NCI-H146 treated with DMSO at 0.1 percent for 48 hours (cell line): ENCODE results near the gene ZNRD2.
"Not testable (repeated sequence)": the region's sequence is repeated elsewhere in the genome, so short reads cannot be mapped to it uniquely, and the experiment has no call there.

ENCODE experiments used
- DNase-seq: peaks from one replicate; lab custom pipeline; 2025; ENCODE audit not compliant: unreplicated experiment; lab: John Stamatoyannopoulos, UW

ZNRD2 gene

DNA sequence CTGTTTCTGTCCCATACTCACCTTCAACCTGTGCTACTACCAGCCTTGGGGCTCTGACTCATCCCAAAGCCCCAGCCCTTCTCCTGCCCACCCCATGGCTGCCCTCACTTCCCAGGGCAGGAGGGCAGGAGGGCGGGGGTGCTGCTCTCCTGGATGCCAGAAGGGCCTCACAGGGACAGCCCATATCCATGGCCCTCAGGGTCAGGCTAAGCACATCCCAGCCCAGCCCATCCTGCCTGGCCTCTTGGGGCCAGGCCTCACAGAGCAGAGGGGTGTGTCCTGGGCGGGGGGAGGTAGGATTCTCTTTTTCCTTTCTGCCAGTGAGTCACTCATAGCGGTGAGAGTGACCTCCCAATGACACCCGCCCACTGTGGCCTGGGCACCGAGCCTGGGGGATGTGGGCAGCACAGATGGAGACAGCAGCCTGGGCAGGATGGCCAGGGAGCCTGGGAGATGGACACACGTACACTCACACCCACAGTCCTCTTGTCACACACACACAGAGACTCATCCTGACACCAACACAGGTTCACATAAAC, 14.5 kb upstream of the ZNRD2 start:
- no peak for DNase-seq

DNA sequence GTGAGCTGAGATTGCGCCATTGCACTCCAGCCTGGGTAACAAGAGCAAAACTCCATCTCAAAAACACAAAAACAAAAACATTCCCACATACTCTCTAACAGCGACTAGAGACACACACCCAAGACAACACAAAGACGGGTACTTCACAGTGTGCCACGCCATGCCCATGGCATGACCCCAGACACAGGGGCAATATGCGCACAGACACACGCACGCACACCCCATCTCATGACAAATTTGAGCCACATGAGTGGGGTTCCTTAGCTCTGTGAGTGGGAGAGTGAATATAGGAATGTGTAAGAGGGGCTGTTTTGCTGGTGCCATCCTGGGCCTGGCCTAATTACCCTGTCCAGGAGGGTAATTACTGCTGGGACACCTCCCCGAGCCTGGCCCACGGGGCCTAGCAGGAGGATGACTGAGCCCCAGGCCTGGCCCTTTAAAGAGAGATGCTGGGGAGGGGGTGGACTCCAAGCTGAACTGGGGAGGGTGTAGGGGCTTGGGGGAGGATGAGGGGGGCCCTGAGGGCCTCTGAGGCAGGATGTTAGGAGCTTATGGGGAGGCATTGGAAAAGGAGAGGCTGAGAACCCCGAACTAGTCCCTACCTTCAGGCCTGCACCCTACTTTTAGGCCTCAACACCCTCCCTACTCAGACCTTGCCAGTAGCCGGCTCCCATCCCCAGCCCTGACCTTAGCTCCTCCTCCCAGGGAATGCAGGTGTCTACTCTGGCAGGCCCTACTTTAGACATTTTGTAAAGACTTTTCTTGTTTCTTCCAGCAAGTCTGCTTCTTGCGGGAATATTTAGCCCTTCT, 13.6 kb upstream of the ZNRD2 start:
- DNase-seq: no peak

DNA sequence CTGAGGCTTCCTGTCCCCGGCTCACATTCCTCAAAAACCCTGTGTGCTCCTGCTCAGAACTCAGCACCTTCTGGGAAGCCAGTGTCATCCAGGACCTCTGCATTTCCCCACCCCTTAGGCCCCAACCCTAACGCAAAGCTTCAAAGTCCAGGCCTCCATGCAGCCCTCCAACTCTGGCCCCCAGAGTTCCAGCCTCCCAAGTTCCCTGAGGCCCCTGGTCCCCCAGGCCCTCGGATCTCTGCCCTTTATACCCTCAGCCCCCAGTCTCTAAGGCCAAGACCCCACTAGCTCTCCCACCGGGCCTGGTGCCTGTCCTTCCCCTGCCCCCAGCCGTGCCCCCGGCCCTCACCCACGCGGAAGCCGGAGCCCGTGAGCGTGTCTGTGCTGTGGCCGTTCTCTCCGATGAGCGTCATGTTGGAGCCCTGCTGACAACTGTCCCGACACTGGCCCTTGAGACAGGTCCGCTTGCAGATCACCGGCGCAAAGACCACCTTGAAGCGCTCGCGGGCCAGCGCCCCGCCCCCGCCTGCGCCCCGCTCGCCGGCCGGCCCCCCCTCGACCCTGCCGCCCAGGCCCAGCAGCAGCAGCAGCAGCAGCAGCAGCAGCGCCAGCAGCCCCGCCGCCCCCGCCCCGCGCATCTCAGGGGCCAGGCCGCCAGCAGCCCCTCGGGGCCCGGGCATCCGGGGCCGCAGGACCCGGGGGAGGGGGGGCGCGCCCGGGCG, 12.8 kb upstream of the ZNRD2 start:
- no peak for DNase-seq

DNA sequence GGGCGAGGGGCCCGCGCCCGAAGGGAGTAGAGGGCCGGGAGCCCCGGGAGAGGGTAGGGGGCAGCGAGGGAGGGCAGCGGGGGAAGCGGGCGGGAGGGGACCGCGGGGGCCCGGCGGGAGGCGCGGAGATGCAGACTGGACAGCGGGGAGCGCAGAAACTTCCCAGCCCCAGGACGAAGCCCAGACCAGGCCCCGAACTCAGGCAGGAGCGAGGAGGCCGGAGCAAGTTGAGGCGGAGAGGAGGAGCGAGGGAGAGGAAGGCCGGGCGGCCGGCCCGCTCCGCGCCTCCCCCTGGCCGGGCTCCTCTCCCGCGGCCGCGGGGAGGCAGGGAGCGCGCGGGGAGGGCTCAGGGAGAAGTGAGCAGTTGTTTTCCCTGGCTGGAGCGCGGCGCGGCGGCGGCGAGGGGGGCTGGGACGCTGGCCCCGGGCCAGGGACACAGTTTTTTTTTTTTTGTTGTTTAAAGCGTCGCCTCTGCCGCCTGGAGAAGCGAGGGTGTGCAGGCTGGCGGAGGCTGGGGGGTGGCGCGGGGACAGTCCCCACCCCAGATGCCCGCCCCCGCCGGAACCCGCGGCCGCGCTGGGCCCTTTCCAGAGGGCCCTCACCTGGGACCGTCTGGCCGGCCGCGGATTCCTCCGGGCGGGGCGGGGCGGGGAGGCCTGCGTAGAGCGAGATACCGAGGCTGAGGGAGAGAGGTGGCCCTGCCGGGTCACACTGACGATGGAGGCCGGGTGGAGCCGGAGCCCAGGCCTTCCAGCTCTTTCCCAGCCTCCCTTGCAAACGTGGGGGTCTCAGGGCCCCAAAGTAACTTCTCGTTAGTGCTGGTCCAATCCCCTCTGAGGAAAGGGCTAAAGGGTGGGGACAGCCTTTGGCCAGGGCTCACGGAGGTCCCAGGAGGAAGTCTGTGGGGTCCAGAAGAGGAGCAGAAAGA, 12.0 kb upstream of the ZNRD2 start, which contains the start of gene LTBP3:
LTBP3 (minus strand) TSS at position 358 of the 928 bp plus-strand sequence. CDS start 400 bp downstream, outside the sequence.
- DNase-seq: peak; percentile 52

DNA sequence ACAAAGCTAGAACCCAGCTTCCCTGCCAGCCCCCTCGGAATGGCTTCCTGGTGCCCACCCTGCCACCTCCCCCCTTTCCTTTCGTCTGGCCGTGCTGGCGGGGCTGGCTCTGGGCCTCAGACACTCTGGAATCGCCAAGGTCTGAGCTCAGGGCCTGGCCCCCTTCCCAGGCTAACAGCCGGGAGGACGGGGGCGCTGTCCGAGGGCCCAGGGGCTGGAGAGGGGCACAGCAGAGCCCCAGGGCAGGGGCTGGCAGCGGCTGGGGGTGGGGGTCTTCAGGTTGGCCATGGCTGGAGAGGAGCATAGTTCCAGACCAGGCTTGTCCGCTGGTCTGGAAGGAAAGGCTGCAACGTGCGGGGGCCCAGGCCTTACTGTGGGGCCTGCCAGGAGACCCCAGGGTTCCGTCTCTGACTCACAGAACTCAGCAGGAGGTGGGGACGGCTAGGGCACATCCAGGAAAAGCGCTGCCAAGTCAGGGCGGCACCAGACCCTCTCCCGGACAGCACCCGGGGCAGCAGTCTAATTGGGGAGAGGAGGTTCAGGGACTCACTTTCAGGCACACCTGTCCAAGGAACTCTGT, 11.3 kb upstream of the ZNRD2 start:
- DNase-seq: no peak

DNA sequence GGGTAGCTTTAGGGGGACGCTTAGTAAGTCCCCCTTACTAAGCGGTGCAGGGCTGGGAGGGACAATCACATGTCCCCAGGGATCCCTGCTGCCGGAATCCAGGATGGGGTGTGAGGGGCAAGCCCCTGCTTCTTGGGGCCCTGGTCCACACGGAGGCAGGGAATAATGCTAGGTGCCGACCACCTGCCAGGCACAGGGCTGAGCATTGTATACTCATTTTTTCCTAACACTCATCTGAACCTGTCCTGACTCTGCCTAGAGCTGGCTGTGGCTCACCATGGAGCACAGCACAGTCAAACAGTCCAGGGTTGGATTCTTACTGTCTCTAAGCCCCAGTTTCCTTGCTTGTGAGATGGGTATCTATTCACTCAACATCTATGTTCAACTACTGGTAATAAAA, 10.7 kb upstream of the ZNRD2 start:
- no peak for DNase-seq

DNA sequence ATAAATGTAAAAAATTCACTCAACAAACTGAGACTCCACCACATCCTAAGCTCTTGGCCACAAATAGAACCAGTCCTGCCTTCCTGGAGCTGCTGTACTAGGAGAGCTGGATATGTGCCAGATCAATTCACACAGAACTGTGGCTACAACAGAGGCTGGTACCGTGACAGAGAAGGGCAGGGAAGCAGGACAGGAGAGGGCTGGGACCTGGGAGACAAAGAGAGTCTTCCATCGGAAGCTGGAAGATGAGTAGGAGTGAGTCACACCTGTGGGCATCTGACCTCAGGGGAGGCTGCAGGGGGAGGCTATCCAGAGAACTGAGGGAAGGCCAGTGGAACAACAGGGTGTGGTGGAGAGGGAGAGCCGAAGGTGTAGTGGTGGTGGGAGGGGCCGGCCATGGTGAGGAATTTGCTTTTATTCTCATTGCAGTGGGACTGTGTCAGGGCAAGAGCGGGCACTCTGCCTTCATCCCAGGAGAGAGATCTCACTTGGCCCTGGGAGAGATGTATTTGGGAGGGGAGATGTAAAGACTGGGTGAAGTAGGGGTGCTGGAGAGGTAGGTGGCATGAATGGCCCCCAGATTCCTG, 10.2 kb upstream of the ZNRD2 start:
- DNase-seq: no peak

DNA sequence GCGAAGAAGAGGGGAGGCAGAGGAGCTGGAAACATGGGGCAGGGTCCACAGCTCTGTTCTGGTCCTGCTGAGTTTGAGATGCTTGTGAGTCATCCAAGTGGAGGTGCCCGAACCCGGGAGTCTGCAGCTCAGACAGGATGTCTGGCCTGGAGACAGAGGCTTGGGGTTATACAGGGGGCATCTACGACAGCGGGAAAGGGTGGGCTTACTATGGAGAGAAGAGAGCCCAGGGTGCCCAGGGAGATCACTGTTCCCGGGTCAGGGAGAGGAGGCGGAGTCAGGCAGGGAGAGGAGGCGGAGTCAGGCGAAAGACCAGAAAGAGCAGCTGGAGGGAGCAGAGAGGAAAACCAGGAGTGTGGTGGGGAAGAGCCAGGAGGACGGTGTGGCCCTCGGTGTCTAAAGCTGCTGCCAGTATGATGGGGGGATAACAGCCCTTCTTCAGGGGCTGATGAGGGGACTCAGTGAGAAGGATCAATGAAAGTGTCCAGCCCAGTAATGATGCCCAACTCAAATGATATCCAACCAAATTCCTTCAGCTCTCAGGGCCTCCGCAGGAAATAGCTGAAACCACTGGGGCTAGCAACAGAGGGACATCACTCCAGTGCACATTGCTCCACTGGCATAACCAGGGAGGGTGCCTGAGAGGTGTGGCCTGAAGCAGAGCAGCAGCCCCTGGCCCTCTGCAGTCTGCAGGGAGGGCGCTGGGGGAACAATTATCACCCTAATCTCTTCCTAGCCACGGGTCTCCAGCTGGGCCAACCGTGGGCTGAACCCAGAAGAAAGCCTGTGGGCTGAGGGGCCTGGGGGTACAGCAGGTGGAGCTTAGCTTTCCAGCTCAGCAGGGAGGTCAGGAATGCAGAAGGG, 9.5 kb upstream of the ZNRD2 start:
- peak; percentile 38 for DNase-seq

DNA sequence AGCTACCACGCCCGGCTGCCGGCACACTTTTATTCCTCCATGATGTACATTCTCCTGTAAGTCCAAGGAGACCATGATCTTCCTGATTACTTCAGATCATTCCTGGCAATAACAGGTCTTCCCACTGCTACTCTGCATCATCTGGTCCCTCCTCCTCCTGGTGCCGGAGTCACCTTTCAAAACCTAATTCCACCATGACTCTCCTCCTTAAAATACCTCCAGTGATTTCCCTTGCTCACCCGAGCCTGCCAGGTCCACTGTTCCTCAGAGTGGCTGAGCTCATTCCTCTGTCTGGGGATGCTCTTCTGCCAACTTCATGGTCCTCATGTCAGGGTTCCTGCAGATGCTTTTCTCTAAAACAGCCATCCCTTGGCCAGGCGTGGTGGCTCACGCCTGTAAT, 8.3 kb upstream of the ZNRD2 start:
- no peak for DNase-seq

DNA sequence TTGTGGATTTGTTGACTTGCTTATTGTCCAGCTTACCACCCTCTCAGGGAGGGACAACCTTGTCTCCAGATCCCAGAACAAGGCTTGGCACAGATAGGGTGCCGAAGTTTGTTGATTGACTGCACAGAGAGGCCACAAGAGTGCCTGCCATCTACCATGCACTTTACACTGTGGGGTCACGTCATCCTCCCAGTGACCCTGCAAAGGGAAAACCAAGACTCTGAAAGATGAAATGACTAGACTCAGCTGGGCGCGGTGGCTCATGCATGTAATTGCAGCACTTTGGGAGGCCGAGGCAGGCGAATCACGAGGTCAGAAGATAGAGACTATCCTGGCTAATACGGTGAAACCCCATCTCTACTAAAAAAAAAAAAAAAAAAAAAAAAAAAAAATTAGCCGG, 7.5 kb upstream of the ZNRD2 start:
- no peak for DNase-seq

DNA sequence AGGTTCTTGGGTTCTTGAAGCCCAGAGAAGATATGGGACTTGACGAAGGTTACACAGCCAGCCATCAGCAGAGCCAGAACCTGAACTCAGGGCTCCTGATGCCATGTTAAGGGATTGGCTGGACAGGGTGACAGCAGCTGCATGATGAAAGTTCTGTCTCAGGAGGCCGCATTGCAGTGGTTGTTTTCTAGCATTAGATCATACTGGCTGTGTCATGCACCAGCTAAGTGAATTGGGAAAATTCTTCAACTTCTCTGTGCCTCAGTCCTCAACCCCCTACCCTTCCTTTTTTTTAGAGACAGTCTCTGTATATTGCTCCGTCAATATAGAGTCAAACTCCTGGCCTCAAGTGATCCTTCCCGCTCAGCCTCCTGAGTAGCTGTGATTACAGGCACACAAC, 6.7 kb upstream of the ZNRD2 start:
- DNase-seq: no peak

DNA sequence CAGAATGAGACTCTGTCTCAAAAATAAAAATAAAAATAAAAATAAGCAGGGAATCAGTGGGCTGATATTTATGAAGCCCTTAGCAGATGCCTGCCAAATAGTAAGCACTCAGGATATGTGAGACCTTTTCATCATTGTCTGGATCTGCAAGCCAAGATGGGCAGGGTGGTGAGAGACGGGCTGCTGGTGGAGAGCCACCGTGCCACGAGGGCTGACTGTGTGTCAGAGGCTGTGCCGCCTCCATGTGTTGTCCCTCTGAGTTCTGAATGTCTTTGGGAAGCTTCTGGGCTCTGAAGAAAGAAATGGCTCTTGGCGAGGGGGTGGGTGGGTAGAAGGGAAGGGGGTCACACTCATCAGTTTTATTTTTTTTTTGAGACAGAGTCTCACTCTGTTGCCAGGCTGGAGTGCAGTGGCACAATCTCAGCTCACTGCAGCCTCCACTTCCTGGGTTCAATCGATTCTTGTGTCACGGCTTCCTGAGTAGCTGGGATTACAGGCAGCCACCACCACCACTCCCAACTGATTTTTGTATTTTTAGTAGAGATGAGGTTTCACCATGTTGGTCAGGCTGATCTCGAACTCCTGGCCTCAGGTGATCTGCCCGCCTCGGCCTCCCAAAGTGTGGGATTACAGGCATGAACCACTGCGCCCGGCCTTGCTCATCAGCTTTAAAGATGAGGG, 5.3 kb upstream of the ZNRD2 start:
- DNase-seq: not testable (repeated sequence)

DNA sequence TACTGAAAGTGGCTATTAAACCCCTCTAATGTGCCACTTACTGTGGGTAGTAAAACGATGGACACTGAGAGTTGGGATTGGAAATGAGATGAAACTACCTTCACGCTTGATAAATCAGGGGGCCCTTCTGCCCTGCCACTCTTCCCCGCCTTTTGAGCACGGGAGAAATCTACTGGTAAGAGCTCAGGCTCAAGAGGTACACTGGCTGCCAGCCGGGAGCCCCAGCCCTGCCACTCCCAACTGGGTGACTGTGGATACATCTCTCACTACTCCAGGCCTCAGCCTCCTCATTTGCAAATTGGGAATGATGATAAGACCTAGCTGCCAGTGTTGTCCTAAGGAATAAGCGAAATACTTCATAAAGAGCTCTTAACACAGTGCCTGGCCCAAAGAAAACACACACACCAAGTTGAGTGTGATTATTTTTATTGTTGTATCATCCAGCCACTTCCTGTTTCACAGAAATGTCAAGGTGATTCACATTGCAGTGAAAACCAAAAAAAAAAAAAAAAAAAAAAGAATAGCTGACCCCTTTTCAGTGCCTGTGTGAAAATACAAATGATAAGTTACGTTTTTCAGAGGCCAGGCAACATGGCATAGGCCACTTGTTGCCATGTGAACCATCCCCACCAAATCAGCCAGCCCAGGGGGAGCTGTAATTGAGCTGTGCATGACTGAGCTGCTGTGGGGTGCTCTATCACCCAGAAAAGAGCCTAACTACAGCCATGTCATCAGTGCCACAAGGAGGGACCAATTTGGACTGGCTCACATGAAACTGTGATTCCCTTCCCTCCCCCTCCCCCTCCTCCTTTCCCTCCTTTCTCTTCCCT, 4.4 kb upstream of the ZNRD2 start:
- no peak for DNase-seq

DNA sequence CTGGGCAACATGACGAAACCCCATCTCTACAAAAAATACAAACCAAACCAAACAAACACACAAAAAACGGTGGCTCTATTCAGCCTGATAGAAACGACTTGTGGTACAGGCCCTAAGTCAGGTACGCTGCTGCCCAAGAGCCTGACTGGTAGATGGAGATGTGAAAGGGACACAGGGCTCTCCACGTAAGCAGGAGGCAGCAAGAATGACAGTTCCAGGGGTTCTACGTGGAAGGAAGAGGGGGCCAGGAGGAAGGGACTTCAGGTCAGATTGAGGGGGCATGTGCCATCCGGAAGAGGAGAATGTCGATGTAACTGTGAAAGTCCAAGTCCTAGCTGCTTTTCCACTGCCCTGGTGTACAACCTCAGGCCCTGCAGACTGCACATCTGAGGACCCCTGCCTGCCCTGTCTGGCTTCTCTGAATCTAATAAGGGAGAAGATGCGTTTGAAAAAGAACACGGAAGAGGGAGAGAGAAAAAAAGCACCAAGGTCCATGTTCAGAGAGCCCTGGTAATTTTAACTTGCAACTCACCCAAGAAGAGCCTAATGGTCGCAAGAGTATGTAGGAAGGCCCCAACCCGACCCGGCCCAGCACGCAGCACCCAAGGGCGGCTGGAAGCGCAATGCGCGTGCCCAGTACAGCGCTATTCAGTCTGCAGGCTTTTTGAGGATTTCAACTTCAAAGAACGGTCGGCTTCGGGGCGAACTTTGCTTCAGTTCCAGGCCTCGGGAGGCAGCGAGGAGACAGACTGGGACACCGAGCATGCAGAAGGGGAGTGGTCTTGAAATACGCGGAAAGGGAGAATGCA, 909 bp upstream of the ZNRD2 start:
- DNase-seq: no peak

DNA sequence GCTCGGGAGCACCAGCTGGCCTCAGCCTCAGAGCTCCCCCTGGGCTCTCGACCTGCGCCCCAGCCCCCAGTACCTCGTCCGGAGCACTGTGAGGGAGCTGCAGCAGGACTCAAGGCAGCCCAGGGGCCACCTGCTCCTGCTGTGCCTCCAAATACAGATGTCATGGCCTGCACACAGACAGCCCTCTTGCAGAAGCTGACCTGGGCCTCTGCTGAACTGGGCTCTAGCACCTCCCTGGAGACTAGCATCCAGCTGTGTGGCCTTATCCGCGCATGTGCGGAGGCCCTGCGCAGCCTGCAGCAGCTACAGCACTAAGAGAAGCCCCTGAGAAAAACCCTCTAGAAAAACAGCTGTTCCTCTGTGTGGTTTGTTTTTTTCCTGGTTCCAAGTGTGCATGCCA, 1.1 kb downstream of the ZNRD2 start:
- DNase-seq: no peak

DNA sequence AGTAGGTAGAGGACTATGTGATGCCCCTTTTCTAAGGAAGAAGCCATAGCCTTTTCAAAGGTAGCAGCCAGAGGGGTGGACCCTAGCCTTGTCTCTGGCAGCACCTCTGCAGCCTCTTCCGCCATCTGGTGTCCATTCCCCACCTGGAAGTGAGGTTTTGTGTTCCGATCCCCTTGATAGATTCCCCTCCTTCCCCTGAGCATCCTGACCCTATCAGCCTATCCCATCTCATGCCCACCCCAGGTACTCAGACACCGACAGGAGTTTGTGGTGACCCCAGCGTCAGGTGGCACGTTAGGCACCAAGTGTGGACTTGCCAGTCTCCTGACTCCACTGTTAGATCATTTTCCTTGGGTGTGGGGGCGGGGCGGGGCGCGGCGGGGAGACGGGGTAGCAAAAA, 1.7 kb downstream of the ZNRD2 start:
- DNase-seq: peak; percentile 14

DNA sequence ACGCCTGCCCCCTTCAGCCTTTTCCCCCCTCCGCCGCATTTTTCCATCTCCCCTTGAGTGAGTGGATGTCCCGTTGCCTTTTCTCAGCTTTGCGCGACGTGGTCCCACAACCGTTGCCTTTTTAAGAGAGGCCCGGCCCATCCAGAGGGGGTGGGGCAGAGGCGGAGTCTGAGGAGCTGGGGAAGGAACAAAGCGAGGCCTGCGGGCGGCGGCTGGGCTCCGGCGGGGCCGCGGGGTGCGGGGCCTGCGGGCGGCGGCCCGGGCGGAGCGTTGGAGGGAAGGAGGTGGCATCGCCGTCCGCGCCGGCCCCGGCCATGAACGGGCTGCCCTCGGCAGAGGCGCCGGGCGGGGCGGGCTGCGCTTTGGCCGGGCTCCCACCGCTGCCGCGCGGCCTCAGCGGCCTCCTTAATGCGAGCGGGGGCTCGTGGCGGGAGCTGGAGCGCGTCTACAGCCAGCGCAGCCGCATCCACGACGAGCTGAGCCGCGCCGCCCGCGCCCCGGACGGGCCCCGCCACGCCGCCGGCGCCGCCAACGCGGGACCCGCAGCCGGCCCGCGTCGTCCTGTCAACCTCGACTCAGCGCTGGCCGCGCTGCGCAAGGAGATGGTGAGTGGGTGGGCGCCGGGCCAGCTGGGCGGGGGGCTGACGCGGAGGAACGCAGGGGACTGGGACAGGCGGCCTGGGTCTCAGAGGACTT, 2.2 kb downstream of the ZNRD2 start, which contains the start of gene FAM89B:
FAM89B (plus strand) TSS at position 183 of the 696 bp plus-strand sequence; CDS start at position 315, 132 bp downstream.
- DNase-seq: peak; percentile 63
